ENCODE results near the gene TMPRSS6.

DNA sequence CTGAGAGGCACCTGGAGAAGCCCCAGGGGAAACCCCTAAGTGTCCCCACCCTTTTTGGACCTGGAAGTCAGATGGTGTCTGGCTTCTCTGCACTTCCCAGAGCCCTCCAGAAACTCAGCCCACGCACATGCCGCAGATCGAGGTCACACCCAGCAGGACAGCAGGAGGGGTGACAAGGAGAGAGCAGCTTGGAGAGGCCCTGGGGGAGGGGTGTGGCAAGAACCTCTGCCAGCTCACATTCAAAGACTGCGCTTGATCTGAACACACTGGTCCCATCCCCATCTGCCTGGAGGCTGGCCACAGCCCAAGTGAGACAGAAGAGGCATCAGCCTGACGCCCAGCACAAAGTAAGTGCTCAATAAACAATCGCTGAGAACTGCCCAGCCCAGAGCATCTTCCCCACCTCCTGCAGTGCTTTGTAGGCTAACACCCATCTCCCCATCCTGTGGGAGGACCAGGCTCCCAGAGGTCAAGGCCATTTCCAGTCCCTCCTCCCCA, 21.4 kb downstream of the TMPRSS6 start:
- TF ChIP-seq CTCF (IDR thresholded peaks at IDR 0.05; ENCODE audit: low read depth, low read length, poor library complexity, severe bottlenecking) (no peak), EZH2phosphoT487 (IDR thresholded peaks at IDR 0.05; ENCODE audit: borderline replicate concordance, low read length) (no peak)

All from DOHH2 (cell line).